Measurements from ENCODE around the gene ABCF3. TPM values are rescaled to one million over a fixed set of nuclear protein-coding genes. Genes with fewer than 3 reads are reported as not detected.

The ABCF3 gene
- total and polyA plus RNA-seq, 2 of the 13 experiments (the other 11 are each of a cell fraction or from before 2014, with no cell fraction given) = 38.8 to 46.5 TPM

DNA sequence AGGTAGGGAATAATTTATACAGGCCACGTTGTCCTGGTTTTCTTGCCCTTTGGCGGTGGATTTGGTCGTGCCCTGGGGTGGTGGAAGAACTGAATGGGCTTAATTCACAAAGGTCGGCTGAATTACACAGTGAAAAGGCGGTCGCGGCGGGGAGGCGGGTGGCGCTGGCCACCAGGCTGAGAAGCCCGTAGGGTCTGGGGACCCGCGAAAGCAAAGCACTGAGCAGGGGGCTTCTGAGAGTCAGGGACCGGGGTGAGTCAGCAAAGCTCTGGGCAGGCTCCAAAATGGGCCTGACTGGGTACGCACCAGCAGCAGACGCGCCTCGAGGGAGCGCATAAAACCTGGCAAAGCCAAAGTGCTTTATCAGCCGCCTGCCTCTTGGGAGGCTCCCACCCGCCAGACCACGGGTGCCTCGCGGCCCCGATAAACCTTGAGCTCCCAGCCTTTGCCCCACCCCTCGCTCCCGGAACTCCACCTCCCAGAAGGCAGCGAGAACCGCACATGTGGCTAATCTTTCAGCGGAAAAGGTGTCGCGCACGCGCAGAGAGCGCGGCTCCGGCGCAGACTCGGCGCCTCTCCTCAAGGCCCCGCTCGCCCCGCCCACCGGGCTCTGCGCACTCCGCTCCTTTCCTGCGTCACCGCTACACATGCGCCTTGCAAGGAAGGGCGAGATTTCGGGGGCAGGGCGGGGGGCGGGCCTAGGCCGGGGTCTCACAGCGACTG lies 377 bp upstream of the ABCF3 start:
- POLR2A ChIA-PET = interaction anchor here (0.6 to 1.6 kb wide), 16 partner anchors 9 to 301 kb away, joined by 3 to 23 read pairs (median 4); partner anchors contain the start of genes AP2M1, DVL3, EEF1AKMT4 and EIF2B5
- FAIRE-seq (peak; percentile 85), DNase-seq (ENCODE audit: low spot score) (peak; percentile 97), ATAC-seq (peak; percentile 94)
- Histone ChIP-seq H3K27me3 (ENCODE audit: control insufficient read depth in 1 of 2, insufficient read depth in 2 of 2, low read length in 2 of 2) (no peaks in the 10 kb centered on the region; a peak in 1 of 5 replicates), H3K4me1 (ENCODE audit: insufficient read depth, low read length) (peaks cover 25% of the 10 kb centered on the region), H3K36me3 (replicated peaks in 1 of 2; ENCODE audit: control insufficient read depth in 1 of 2, insufficient read depth in 2 of 2, low read length in 2 of 2) (peaks cover 40 to 64% of the 10 kb centered on the region in 2 experiments), H3K4me2 (ENCODE audit: low read depth, low read length) (peak overlapping the region; percentile 90), H3K27ac (ENCODE audit: extremely low read length, insufficient read depth, low read length) (peak overlapping the region; percentile 85), H3K9me3 (ENCODE audit: low read length) (no peaks in the 10 kb centered on the region), H3K9ac (ENCODE audit: insufficient read depth, low read depth, low read length) (peak overlapping the region; percentile 88), H4K20me1 (ENCODE audit: insufficient read depth, low read length) (peaks cover 4% of the 10 kb centered on the region; the same call in 1 of the 2 replicates), H3K4me3 (replicated peaks in 1 of 3; ENCODE audit: insufficient read depth in 1 of 3, low read depth in 2 of 3, low read length in 3 of 3) (peak overlapping the region; percentile 80 to 95 (median 93); a peak in 5 of 6 replicates), H2AFZ (ENCODE audit: low read length) (no peak overlapping the region), H3K79me2 (ENCODE audit: insufficient read depth, low read length) (peaks cover 32% of the 10 kb centered on the region)
- WGBS (ENCODE audit: low lambda C conversion rate) = 82% methylated on average over 14 of the region's 55 CpGs
- in situ Hi-C loops (cut with HindIII; ENCODE audit: extremely low pct_ligation_motif_present, low pct_unique_long_range_greater_than_20kb) (no loop called here), intact Hi-C loops (cut with micrococcal nuclease; ENCODE audit: unreplicated experiment) (loop anchor here (1.0 to 5.0 kb wide), 2 partner anchors 38 to 290 kb away; no protein-coding TSS in a partner anchor)
- BruUV-seq (replicated peaks) = TSS peak; percentile 95
- CTCF ChIA-PET (ENCODE audit: low intra/inter-chr PET ratio, low total read pairs) = no interaction called here
- TF ChIP-seq, protein P1, sequence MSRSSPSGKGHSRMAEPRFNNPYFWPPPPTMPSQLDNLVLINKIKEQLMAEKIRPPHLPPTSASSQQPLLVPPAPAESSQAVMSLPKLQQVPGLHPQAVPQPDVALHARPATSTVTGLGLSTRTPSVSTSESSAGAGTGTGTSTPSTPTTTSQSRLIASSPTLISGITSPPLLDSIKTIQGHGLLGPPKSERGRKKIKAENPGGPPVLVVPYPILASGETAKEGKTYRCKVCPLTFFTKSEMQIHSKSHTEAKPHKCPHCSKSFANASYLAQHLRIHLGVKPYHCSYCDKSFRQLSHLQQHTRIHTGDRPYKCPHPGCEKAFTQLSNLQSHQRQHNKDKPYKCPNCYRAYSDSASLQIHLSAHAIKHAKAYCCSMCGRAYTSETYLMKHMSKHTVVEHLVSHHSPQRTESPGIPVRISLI (CRISPR knock-in tag; IDR thresholded peaks at IDR 0.05; ENCODE audit: borderline replicate concordance) = peak; percentile 35; the same call in 1 of the 2 replicates
- TF ChIP-seq HOXA3 (CRISPR knock-in tag; IDR thresholded peaks at IDR 0.05) (peak; percentile 56; the same call in 1 of the 2 replicates), YEATS2 (CRISPR knock-in tag; IDR thresholded peaks at IDR 0.05; ENCODE audit: borderline replicate concordance) (peak; percentile 73; the same call in 1 of the 2 replicates), ARNT2 (CRISPR knock-in tag; IDR thresholded peaks at IDR 0.05; ENCODE audit: low read depth) (peak; percentile 84), ZNF333 (CRISPR knock-in tag; IDR thresholded peaks at IDR 0.05; ENCODE audit: borderline replicate concordance) (no peak; the same call in 1 of the 2 replicates), BRD4 (CRISPR knock-in tag; IDR thresholded peaks at IDR 0.05) (no peak), ELF4 (CRISPR knock-in tag; IDR thresholded peaks at IDR 0.05; ENCODE audit: borderline replicate concordance) (no peak), CREB1 (IDR thresholded peaks at IDR 0.05) (peak; percentile 76), CREB1 (CRISPR knock-in tag; IDR thresholded peaks at IDR 0.05) (peak; percentile 86), HNRNPL (IDR thresholded peaks at IDR 0.05; ENCODE audit: low read depth, low read length) (0 out of 2 replicates have a peak, but pooled peaks have one; percentile 62), FOXK1 (CRISPR knock-in tag; IDR thresholded peaks at IDR 0.05; ENCODE audit: borderline replicate concordance, low read depth) (0 out of 2 replicates have a peak, but pooled peaks have one; percentile 53), BHLHE40 (IDR thresholded peaks at IDR 0.05; ENCODE audit: low read length) (peak; percentile 63), ZNF550 (CRISPR knock-in tag; IDR thresholded peaks at IDR 0.05; ENCODE audit: borderline replicate concordance) (no peak), SYNCRIP (IDR thresholded peaks at IDR 0.05; ENCODE audit: insufficient read depth, low read depth, low read length) (no peak), TOPORS (CRISPR knock-in tag; IDR thresholded peaks at IDR 0.05) (no peak)
- TF ChIP-seq, protein P2, sequence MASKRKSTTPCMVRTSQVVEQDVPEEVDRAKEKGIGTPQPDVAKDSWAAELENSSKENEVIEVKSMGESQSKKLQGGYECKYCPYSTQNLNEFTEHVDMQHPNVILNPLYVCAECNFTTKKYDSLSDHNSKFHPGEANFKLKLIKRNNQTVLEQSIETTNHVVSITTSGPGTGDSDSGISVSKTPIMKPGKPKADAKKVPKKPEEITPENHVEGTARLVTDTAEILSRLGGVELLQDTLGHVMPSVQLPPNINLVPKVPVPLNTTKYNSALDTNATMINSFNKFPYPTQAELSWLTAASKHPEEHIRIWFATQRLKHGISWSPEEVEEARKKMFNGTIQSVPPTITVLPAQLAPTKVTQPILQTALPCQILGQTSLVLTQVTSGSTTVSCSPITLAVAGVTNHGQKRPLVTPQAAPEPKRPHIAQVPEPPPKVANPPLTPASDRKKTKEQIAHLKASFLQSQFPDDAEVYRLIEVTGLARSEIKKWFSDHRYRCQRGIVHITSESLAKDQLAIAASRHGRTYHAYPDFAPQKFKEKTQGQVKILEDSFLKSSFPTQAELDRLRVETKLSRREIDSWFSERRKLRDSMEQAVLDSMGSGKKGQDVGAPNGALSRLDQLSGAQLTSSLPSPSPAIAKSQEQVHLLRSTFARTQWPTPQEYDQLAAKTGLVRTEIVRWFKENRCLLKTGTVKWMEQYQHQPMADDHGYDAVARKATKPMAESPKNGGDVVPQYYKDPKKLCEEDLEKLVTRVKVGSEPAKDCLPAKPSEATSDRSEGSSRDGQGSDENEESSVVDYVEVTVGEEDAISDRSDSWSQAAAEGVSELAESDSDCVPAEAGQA (IDR thresholded peaks at IDR 0.05; ENCODE audit: low read depth) = no peak; the same call in 1 of the 2 replicates
- TF ChIP-seq, protein P2 (CRISPR knock-in tag; IDR thresholded peaks at IDR 0.05; ENCODE audit: borderline replicate concordance) = no peak

All from HepG2 (cell line).